NCI-H526 treated with DMSO at 0.1 percent for 48 hours (cell line): ENCODE data around the gene TINAG.

Experiments
- DNase-seq: peaks from one replicate; lab custom pipeline; 2025; lab: John Stamatoyannopoulos, UW

TINAG gene, protein sequence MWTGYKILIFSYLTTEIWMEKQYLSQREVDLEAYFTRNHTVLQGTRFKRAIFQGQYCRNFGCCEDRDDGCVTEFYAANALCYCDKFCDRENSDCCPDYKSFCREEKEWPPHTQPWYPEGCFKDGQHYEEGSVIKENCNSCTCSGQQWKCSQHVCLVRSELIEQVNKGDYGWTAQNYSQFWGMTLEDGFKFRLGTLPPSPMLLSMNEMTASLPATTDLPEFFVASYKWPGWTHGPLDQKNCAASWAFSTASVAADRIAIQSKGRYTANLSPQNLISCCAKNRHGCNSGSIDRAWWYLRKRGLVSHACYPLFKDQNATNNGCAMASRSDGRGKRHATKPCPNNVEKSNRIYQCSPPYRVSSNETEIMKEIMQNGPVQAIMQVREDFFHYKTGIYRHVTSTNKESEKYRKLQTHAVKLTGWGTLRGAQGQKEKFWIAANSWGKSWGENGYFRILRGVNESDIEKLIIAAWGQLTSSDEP

DNA sequence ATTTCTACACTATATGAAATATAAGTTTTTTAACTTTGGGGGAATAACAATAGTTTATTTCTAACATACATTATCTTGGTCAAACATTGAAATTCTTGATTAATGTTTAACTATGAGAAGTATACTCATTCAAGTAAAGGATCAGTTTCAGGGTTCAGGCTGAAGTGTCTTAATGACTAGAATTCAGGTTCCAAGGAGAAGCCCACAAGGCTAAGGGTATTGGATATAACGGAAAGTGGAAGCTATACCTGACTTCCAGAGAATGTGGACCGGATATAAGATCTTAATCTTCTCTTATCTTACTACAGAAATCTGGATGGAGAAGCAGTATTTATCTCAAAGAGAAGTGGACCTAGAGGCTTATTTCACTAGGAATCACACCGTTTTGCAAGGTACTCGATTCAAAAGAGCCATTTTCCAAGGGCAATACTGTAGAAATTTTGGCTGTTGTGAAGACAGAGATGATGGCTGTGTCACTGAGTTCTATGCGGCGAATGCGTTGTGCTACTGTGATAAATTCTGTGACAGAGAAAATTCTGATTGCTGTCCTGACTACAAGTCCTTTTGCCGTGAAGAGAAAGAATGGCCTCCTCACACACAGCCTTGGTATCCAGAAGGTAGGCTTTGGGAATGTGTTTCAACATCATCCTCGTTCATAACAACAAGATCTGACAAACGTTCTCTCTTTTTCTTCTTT is at the start of gene TINAG:
Gene TINAG, plus strand, starts transcription at position 153 of the 697 bp plus-strand sequence. Its CDS starts 110 bp downstream, at position 263.
- no peak for DNase-seq

DNA sequence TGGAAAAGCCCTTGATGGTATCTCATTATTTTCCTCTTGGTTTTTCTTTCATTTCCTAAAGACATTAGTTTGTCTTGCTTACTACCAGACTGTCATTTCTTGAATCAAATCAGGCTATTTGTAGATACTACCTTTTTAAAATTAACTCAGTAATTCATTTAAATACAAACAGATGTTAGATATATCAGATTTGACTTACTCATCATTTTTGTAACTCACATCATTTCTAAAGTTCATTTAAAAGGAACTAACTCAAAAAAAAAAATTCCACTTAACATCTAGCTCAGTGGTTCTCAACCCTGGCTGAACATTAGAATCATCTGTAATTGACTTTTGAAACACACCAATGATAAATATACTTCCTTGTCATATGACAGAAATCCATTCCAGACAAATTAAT is 48.2 kb upstream of the TINAG start:
- DNase-seq = no peak

DNA sequence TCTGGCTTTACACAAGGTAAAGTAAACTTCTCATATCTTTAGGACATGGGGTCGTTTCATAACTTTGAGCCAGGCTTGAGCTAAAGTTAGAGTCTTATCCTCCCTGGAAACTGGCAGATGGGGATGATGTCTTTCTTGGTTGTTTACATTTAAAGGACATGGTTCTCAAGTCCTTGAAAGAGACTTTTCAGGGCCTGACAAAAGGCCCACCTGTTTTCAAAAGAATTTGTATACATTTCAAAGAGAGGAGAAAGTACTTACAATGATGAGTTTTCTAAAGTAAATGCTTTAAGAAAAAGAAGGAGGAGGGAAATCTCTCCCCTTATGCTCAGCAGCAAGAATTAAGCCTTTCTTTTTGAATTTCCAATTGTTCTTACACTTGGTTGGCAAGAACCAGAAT is 45.7 kb upstream of the TINAG start:
- no peak for DNase-seq

- DNase-seq = no peak
Observed at GRCh38 chr6:54262971-54263370, 45.3 kb upstream of the TINAG start.

GRCh38 chr6:54264581-54265272 is 43.5 kb upstream of the TINAG start:
- DNase-seq = no peak

DNA sequence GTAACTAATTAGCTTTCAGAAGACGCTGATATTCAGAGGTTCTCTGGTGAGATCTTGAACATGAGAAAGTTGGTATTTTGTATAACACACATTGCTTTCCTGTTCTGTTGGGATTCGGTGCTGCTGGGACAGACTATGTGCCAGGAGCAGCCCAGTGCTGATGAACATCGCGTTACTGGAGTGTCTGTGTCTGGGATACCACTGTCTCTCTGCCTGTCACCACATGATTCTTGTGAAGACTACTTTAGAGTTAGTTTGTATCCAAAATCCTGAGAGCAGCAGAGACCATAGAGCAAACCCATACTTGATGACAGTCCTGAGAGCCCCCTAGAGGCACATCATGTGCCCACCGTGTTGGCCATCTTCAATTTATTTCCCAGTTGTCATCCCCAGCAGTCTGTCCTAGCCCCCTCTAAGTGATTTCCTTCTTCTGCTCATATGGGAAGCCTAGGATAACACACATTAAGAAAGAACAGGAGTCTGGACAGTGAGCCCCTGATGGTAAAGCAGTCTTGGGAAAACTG is 41.8 kb upstream of the TINAG start:
- DNase-seq = no peak

- peak; percentile 26 for DNase-seq
Observed at GRCh38 chr6:54267798-54268197, 40.4 kb upstream of the TINAG start.

DNA sequence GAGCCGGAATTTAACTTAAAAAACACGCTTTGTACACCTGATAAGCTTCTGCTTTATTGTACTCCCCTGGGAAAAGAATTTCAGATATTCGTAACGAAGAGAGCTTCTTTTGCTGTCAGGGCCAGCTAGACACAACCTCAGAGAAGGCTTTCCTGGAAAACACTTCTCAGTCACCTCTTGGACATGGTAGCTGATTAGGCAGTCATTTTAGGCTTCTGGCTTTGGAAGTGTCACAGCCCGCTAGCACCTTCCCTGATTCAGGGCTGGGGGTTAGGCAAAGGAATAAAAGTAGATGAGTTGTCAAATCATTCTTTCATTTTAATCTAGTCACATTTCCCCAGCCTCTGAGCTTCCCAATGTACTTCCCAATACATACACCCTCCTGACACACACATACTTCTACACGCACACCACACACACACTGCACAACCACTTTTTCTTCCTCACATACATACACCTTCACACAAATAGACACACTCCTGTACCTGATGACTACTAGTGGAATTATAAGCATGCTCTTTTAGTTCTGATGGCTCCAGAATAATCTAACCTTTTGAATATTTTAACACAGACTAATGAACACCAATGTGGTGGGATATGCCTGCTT is 34.9 kb upstream of the TINAG start:
- DNase-seq = no peak

DNA sequence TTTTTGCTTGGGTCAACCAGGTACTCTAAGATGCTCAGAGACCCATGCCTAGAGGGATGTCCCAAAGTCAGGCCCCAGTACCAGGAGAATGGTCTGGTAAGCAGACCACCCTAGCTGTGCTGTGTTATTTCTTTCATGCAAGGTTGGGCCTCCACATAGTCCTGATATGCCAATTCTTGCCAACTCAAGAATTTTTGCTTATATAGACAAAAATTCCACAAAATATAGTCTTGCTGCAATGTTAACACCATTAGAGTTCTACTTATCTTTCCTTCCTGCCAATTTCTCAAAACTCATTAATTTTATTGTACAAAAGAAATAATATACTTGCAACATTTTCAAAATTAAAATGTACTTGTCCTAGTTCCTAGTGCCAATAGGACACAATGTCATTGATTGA is 33.9 kb upstream of the TINAG start:
- DNase-seq = no peak

DNA sequence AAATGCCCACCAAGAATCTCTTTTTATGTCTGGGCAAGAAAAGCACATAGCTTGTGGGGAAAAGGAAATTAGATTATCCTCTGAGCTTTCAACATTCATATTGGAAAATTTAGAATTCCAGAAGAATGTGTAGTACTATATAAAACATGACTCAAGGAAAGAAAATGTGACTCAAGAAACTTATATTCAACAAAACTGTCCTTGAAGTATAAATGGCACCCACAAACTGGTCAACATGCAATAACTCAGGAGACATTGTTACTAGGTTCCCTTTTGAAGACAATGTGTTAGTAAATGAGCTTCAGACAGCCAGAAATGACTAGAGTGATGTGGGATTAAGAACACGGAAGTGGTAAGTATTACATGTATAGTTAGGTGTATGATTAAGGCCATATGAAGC is 26.1 kb upstream of the TINAG start:
- no peak for DNase-seq

DNA sequence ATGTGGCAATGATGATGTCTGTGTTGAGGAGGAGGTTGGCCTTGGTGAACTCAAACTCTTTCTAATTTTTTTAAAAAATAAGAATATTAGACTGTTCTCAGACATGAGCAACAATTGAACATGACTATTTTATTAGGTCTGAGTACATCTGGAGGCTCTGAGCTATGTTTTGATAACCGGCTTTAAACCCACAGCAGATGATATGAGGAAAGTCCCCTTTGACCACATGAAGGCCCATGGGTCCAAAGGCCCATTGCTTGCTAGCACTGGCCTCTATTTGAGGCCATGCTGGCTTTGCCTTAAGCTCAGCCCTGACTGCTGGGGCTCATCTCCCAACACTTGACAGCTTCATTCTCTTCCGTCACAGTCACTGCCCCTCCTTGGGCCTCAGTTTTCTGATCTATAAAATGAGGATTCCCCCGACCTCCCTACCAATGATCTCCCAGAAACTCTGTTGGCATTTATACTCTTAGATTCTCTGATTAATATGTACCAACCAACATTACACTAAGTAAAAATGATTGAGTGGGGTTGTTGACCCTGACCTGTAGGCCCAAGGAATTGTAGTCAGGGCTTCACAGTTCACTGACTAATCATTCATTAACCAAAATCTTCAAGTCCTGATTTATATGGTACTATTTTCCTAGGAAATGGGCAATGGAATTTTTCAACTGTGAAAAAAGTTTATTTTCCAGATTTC is 23.9 kb upstream of the TINAG start:
- DNase-seq = no peak

GRCh38 chr6:54285595-54285994 is 22.6 kb upstream of the TINAG start:
- no peak for DNase-seq

- no peak for DNase-seq
Observed at GRCh38 chr6:54286141-54286540, 22.1 kb upstream of the TINAG start.

- DNase-seq = no peak
Observed at GRCh38 chr6:54288474-54288873, 19.8 kb upstream of the TINAG start.

DNA sequence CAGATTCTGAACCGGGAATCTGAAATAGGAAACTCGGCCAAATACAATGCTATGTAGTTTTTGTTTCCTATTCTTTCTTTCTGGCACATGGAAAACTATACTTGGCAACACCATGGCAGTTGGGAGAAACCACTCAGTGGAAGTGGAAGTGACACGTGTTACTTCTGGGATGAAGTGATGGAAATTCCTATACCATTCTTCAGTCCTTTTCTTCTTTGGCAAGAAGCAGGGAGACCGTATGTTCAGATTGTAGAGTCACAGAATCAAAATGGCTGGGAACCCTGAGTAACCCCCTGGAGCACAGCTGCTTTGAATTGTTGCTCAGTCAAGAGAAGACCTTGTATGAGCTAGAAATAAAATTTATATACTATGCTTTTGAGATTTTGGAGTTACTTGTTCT is 18.8 kb upstream of the TINAG start:
- no peak for DNase-seq

- no peak for DNase-seq
Observed at GRCh38 chr6:54291146-54291545, 17.1 kb upstream of the TINAG start.

- no peak for DNase-seq
Observed at GRCh38 chr6:54291738-54292137, 16.5 kb upstream of the TINAG start.

DNA sequence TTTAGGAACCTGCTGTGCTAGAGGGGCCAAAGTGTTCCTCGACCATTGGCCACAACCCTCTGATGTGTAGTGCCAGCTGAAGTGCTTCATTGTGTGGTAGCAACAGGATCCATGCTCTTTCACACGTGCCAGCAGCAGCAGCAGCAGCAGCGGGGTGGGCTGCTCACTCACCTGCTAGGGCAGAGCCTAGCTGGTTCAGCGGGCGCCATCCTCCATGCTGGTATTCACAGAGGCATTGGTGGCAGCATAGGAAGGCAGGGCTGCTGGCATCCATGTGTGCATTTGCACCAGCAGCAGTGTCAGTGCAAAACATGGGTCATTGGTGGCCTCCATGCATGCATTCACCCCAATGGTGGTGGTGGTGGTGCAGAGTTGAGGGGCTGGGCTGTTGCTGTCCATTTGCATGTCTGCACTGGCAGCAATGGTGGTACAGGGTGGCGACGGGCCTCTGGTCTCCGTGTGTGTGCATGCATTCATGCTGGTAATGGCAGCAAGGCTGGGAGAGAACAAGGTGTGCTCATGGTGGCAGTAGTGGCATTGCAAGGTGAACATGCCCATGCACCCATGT is 13.2 kb upstream of the TINAG start:
- DNase-seq = no peak

- DNase-seq = no peak
Observed at GRCh38 chr6:54299542-54300269, 8.5 kb upstream of the TINAG start.

- DNase-seq = no peak
Observed at GRCh38 chr6:54301770-54302169, 6.5 kb upstream of the TINAG start.
